ENCODE data around the gene CCDC188.

- TF ChIP-seq CTCF (IDR thresholded peaks at IDR 0.05; ENCODE audit: control extremely low read depth in 1 of 3, insufficient read depth in 1 of 3, low read depth in 1 of 3, low read length in 3 of 3) (no peak), EZH2 (IDR thresholded peaks at IDR 0.05; ENCODE audit: low read depth, low read length, severe bottlenecking) (no peak), RAD21 (IDR thresholded peaks at IDR 0.05 in 1 of 2, conservative IDR thresholded peaks at IDR 0.05 in 1 of 2; ENCODE audit: low read depth in 2 of 2, low read length in 2 of 2) (no peak), HDAC2 (IDR thresholded peaks at IDR 0.05; ENCODE audit: borderline replicate concordance in 1 of 2, low read depth in 2 of 2, low read length in 2 of 2) (no peak), BCL11A (IDR thresholded peaks at IDR 0.05; ENCODE audit: low read depth in 2 of 2, low read length in 2 of 2) (no peak), POLR2AphosphoS5 (IDR thresholded peaks at IDR 0.05; ENCODE audit: low read depth, low read length) (no peak), CBX5 (IDR thresholded peaks at IDR 0.05; ENCODE audit: low read depth, low read length) (no peak), MAFK (IDR thresholded peaks at IDR 0.05; ENCODE audit: low read depth, low read length) (no peak), POU5F1 (IDR thresholded peaks at IDR 0.05; ENCODE audit: low read depth, low read length) (no peak), POLR2A (IDR thresholded peaks at IDR 0.05; ENCODE audit: control extremely low read depth in 1 of 2, low read depth in 2 of 2, low read length in 2 of 2) (no peak)
Measured at GRCh38 chr22:20197407-20198030, 46.7 kb upstream of the CCDC188 start.
